Measurements from ENCODE around the gene EFTUD2. TPM values are rescaled to one million over a fixed set of nuclear protein-coding genes. Genes with fewer than 3 reads are reported as not detected.
A peak's percentile ranks its signal among the peaks of the same experiment; 100 is the strongest.

The EFTUD2 gene
- total and polyA plus RNA-seq, 2 of the 8 experiments (the other 6 are each of a cell fraction or from before 2014, with no cell fraction given): 118 to 195 TPM

- TF ChIP-seq SP2 (IDR thresholded peaks at IDR 0.05; ENCODE audit: low read length) (no peak), RAD21 (IDR thresholded peaks at IDR 0.05 in 1 of 2, conservative IDR thresholded peaks at IDR 0.05 in 1 of 2; ENCODE audit: low read depth in 2 of 2, low read length in 2 of 2) (no peak), RXRA (IDR thresholded peaks at IDR 0.05; ENCODE audit: insufficient read depth, low read depth, low read length) (no peak), YY1 (IDR thresholded peaks at IDR 0.05; ENCODE audit: low read depth, low read length) (no peak), CTBP2 (IDR thresholded peaks at IDR 0.05; ENCODE audit: borderline replicate concordance, insufficient read depth, insufficient read length, low read length) (no peak), ATF3 (IDR thresholded peaks at IDR 0.05; ENCODE audit: insufficient read depth, low read depth, low read length) (peak; percentile 91)
Observed at GRCh38 chr17:44899074-44899782, at the start of gene EFTUD2 (continued).
